HEK293T (cell line): ENCODE measurements around the gene LRBA.

Experiments
- ARNT ChIP-seq: fragments of 450-650 bp; IDR thresholded peaks from 2 replicates; pipeline ENCODE4 v1.6.1; 2017; ENCODE audit warnings: mild to moderate bottlenecking
- BHLHE40 ChIP-seq: fragments of 450-650 bp; IDR thresholded peaks from 2 replicates; pipeline ENCODE4 v1.6.1; 2016; ENCODE audit warnings: mild to moderate bottlenecking, moderate library complexity, borderline replicate concordance
- ELF4 ChIP-seq: fragments of 450-650 bp; IDR thresholded peaks from 2 replicates; pipeline ENCODE4 v1.6.1; 2017; ENCODE audit warnings: antibody characterized with exemption
- FOXK2 ChIP-seq: fragments of 450-650 bp; IDR thresholded peaks from 2 replicates; pipeline ENCODE4 v1.6.1; 2016; ENCODE audit warnings: mild to moderate bottlenecking
- FOXM1 ChIP-seq: fragments of 450-650 bp; IDR thresholded peaks from 2 replicates; pipeline ENCODE4 v1.6.1; 2017; ENCODE audit warnings: mild to moderate bottlenecking, borderline replicate concordance
- L3MBTL2 ChIP-seq: fragments of 450-650 bp; conservative IDR thresholded peaks from 2 replicates; pipeline ENCODE4 v1.6.1; 2016; ENCODE audit warnings: mild to moderate bottlenecking
- LEF1 ChIP-seq: fragments of 450-650 bp; IDR thresholded peaks from 2 replicates; pipeline ENCODE4 v1.6.1; 2017; ENCODE audit warnings: mild to moderate bottlenecking, borderline replicate concordance
- NFRKB ChIP-seq: fragments of 450-650 bp; IDR thresholded peaks from 2 replicates; pipeline ENCODE4 v1.6.1; 2016; ENCODE audit warnings: mild to moderate bottlenecking, moderate library complexity
- PKNOX1 ChIP-seq: fragments of 450-650 bp; IDR thresholded peaks from 2 replicates; pipeline ENCODE4 v1.6.1; 2016
- SP1 ChIP-seq: fragments of 450-650 bp; IDR thresholded peaks from 2 replicates; pipeline ENCODE4 v1.6.1; 2017
- SUZ12 ChIP-seq: fragments of 450-650 bp; IDR thresholded peaks from 2 replicates; pipeline ENCODE4 v1.6.1; 2016; ENCODE audit warnings: mild to moderate bottlenecking
- TARDBP ChIP-seq: fragments of 450-650 bp; IDR thresholded peaks from 2 replicates; pipeline ENCODE4 v1.6.1; 2016
- ZNF384 ChIP-seq: fragments of 450-650 bp; IDR thresholded peaks from 2 replicates; pipeline ENCODE4 v1.6.1; 2016

DNA sequence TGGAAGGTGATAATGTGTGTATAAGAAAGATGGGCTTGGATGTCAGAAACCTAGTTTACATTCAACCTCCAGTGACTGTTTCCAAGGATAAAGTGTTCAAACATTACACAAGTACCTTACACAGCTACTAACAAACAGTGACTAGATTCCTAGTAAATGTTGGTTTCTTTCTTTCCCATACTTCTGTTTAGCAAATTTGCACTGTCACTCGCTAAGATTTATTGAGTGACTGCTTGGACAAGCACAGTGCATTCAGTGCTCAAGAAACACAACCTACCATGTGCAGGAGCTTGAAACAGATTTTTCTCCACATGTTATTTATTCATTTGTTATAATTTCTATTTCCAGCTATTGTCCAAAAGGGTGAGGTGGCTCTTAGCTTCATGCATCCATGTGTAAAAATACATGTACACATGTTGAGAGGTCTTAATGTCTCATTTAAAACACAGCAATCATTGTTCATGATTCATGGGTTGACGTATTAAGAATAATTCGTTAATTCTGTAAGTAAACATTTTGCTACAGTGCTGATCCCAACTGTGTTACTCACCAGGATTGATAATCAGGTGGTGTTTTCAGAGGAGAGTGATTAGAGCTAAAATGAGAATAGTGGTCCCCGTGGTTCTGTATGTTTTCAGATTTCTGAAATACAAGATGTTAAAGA is 783.8 kb downstream of the LRBA start:
- TF ChIP-seq PKNOX1, result peak; percentile 48; the same call in 1 of the 2 replicates
- no peak for TF ChIP-seq ARNT
- no peak for TF ChIP-seq ZNF384
- TF ChIP-seq NFRKB, result no peak
- TF ChIP-seq SUZ12, result no peak
- no peak for TF ChIP-seq FOXM1
- no peak for TF ChIP-seq BHLHE40
- TF ChIP-seq L3MBTL2, result no peak
- no peak for TF ChIP-seq TARDBP
- no peak for TF ChIP-seq SP1
- TF ChIP-seq ELF4, result no peak
- TF ChIP-seq LEF1, result no peak
- no peak for TF ChIP-seq FOXK2
